Stimulated activated CD8-positive, alpha-beta memory T cell treated with anti-CD3 and anti-CD28 coated beads, Interleukin-12 subunit alpha, Interleukin-12 subunit beta, amount 100 ng/mL, for 1 hour (primary cell): ENCODE measurements around the gene TOB2.

ENCODE experiments used
- DNase-seq: peaks from one replicate; pipeline ENCODE4 v3.0.0-alpha.2; 2020; ENCODE audit warnings: low read depth

TOB2 gene

DNA sequence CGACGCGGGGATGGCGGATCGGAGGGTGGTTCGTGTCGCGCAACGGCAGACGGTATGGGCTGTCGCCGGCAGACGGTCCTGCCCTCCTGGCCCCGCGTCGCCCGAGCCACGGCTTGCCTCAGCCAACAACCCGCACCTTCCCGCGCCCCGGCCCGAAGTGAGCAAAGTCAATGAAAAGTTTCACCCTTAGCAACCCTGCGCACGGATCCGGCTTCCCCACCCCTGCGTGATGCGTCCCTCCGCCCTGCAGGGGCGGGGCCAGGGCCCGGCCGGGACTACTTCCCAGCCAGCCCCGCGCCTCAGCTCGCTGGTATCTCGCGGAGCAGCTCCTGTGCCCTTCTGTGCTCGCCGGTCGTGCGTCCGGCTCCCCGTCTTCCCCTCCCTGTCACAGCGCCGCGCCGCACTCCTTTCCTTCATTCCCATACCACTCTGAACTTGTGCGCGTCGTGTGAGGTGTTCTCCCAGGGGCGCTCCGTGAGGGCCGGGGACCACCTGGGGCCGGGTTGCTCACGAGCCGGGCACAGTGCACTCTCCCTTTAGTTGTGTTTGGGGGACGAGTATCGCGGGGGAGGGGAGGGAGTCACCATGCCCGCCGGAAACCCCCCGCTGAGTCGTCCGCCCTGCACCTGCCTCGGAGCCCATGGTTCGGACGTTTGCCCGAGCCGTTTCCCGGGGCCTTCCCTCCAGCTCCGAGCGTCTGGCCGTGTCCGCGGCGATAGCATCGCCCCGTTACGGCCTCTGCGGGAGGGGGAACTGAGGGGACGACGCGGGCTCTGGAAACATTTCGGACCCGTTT is at the start of gene TOB2:
Gene TOB2, minus strand, starts transcription at position 163 of the 796 bp plus-strand sequence. CDS start 9,456 bp downstream, outside the sequence.
- DNase-seq, result peak; percentile 88

- DNase-seq, result no peak
Observed at GRCh38 chr22:41491374-41492100, 44.9 kb upstream of the TOB2 start.

GRCh38 chr22:41488596-41489385 is 42.2 kb upstream of the TOB2 start:
- DNase-seq, result no peak

DNA sequence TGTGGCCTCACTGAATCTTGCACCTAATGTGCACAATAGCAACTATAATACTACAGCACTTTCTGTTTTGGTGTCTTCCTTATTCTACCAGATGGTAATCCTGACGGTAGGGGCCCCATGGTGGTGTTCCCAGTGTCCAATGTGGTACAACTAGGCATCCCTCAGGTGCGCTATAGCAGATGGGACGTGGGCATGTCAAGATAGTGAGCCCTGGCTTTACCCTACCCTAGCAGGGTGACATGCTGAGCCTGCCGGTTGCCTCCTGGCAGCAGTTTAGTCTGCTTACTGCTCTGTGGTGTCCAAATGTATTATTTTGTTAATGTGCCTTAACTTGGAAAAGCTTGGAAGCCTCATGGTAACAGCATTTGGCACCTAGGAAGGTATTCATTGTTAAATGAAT is 41.5 kb upstream of the TOB2 start:
- DNase-seq, result no peak

GRCh38 chr22:41487037-41487935 is 40.7 kb upstream of the TOB2 start:
- DNase-seq, result no peak

DNA sequence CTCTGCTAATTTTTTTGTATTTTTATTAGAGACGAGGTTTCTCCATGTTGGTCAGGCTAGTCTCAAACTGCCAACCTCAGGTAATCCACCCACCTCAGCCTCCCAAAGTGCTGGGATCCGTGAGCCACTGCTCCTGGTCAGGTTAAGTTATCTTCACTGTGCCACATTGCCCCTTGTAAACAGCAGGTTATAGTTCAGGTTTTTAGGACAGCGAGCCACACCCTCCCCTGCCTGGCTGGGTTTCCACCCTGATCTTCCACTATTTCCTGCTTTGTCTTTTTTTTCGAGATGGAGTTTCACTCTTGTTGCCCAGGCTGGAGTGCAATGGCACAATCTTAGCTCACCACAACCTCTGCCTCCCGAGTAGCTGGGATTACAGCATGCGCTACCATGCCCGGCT is 38.4 kb upstream of the TOB2 start:
- DNase-seq, result no peak

- no peak for DNase-seq
Observed at GRCh38 chr22:41482319-41482935, 35.8 kb upstream of the TOB2 start.

- DNase-seq, result no peak
Observed at GRCh38 chr22:41481925-41482318, 35.3 kb upstream of the TOB2 start.

GRCh38 chr22:41481131-41481830 is 34.7 kb upstream of the TOB2 start:
- DNase-seq, result no peak

- DNase-seq, result no peak
Observed at GRCh38 chr22:41480397-41480735, 33.8 kb upstream of the TOB2 start.

DNA sequence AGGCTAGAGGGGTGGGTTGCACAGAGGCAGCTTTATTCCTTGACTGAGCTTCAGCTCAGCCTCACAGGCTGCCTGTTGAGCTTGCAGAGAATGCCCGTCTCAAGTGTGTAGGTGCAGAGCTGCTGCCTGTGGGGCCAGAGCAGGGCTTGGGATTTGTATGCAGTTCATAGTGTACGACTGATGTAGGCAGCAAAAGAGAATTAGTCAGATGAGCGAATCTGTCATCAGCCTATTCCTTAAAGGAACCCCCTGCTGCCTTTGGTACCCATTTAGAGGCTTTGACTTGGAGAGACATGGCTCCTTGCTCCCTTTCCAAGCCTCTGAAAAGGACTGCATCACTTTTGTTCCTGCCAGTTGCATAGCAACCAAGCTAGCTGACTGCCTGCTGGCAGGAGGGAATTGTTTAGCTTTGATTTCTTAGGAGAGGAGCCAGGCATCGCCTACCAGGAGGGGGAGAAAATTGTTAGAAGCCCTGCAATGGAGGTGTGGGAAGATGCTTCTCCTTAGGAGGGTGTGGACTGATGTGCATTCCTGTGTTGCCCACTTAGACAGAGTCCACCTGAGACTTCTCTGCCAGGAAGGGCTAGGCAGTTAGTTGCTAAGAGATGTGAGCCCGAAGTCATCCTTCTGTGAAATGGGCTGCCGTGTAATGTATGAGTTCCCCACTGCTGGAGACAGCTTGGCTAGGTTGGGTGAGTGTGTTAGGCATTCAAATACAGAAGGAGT is 33.2 kb upstream of the TOB2 start:
- DNase-seq, result no peak

- DNase-seq, result no peak
Observed at GRCh38 chr22:41478891-41479521, 32.4 kb upstream of the TOB2 start.

GRCh38 chr22:41478473-41478872 is 31.9 kb upstream of the TOB2 start:
- no peak for DNase-seq

- DNase-seq, result no peak
Observed at GRCh38 chr22:41474872-41475451, 28.4 kb upstream of the TOB2 start.

GRCh38 chr22:41471568-41471967 is 25.0 kb upstream of the TOB2 start:
- DNase-seq, result no peak

GRCh38 chr22:41470886-41471285 is 24.3 kb upstream of the TOB2 start:
- DNase-seq, result no peak

DNA sequence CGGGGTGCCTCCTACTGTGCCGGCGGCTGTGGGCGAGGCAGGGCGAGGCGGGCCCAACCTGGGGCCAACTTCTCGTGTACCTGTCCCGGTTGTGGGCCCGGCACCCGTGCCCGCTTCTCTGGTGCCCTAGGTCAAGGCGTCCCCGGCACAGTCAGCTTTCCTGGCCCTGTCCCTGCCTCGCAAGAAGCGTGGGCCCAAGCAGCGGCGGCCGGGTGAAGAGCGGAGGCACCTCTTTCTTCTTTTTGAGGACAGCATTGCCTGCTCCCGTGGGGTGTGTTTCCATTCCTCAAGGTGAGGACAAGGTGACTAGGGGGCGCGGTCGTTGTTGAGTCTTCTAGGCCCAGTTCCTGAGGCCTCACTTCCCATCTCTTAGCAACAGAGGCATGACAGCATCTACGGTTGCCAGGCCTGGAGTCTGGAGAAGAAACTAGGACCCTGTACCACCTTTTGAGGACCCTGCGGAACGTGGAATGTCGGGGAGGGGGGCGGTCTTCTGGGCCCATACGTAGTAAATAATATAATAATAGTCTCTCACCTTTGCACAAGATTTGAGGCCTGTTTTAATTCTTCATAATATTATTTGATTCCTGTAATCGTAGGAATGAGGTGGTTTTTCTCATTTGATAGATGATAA is 22.7 kb upstream of the TOB2 start:
- DNase-seq, result no peak

- DNase-seq, result peak; percentile 98
Observed at GRCh38 chr22:41468381-41469217, 22.0 kb upstream of the TOB2 start, which contains the start of the genes ACO2 and PHF5A. ACO2 (plus strand) TSS chr22:41469117; CDS start chr22:41469147, 30 bp downstream. PHF5A (minus strand) TSS chr22:41468692; CDS start chr22:41468653, 39 bp downstream.
